ENCODE results near the gene ZNF528.

ZNF528 gene

GRCh38 chr19:52397310-52398080 lies at the start of gene ZNF528:
ZNF528 (plus strand) TSS chr19:52397849; CDS start chr19:52402014, 4,165 bp downstream.
- peak; percentile 82 for DNase-seq

- DNase-seq: no peak
Observed at GRCh38 chr19:52351512-52351911, 46.1 kb upstream of the ZNF528 start.

- DNase-seq: no peak
Observed at GRCh38 chr19:52366414-52366824, 31.2 kb upstream of the ZNF528 start.

GRCh38 chr19:52369559-52370340 lies 27.9 kb upstream of the ZNF528 start, which contains the start of gene ZNF880:
ZNF880 (plus strand) TSS chr19:52369923; CDS start chr19:52369966, 43 bp downstream.
- DNase-seq: peak; percentile 57

- DNase-seq: no peak
Observed at GRCh38 chr19:52370341-52370710, 27.3 kb upstream of the ZNF528 start.

GRCh38 chr19:52391135-52391534 lies 6.5 kb upstream of the ZNF528 start:
- no peak for DNase-seq

- no peak for DNase-seq
Observed at GRCh38 chr19:52398081-52398441, 412 bp downstream of the ZNF528 start.

GRCh38 chr19:52410276-52410675 lies 12.6 kb downstream of the ZNF528 start:
- no peak for DNase-seq

- DNase-seq: no peak
Observed at GRCh38 chr19:52415711-52416110, 18.1 kb downstream of the ZNF528 start.

- DNase-seq: no peak
Observed at GRCh38 chr19:52428937-52429336, 31.3 kb downstream of the ZNF528 start, which contains the start of gene ZNF534. ZNF534 (plus strand) TSS chr19:52429148; CDS start chr19:52431475, 2,327 bp downstream.

- DNase-seq: no peak
Observed at GRCh38 chr19:52442179-52442578, 44.5 kb downstream of the ZNF528 start.

GRCh38 chr19:52444506-52444905 lies 46.9 kb downstream of the ZNF528 start:
- no peak for DNase-seq

GRCh38 chr19:52451241-52451640 lies 53.6 kb downstream of the ZNF528 start:
- DNase-seq: no peak

GRCh38 chr19:52453324-52454094 lies 55.9 kb downstream of the ZNF528 start, which contains the start of gene ZNF578:
ZNF578 (plus strand) TSS chr19:52453553; CDS start chr19:52501846, 48,293 bp downstream.
- peak; percentile 53 for DNase-seq

GRCh38 chr19:52464798-52465470 lies 67.3 kb downstream of the ZNF528 start:
- no peak for DNase-seq

All from NCI-H1092 treated with DMSO at 0.1 percent for 48 hours (cell line).